WTC11 (cell line): Measurements from ENCODE around the gene JOSD1.

Experiments used
- CTCF ChIP-seq: fragments of 200-600 bp; IDR thresholded peaks from 2 replicates; pipeline ENCODE4 v1.8.0; 2022; ENCODE audit warnings: antibody characterized with exemption
- EMX1 ChIP-seq: fragments of 250-450 bp; sonication (Bioruptor Pico); IDR thresholded peaks from 2 replicates; pipeline ENCODE4 v1.8.0; 2021; ENCODE audit warnings: mild to moderate bottlenecking
- ETV6 ChIP-seq: sonication (generic); formaldehyde crosslinking; IDR thresholded peaks from 2 replicates; pipeline ENCODE4 v1.8.1; 2022; ENCODE audit warnings: mild to moderate bottlenecking, missing genetic modification reagents
- FOXJ3 ChIP-seq: sonication (generic); formaldehyde crosslinking; IDR thresholded peaks from 2 replicates; pipeline ENCODE4 v1.9.0; 2021; ENCODE audit warnings: missing genetic modification reagents, mild to moderate bottlenecking, borderline replicate concordance
- PRDM15 ChIP-seq: sonication (generic); formaldehyde crosslinking; IDR thresholded peaks from 2 replicates; pipeline ENCODE4 v1.8.0; 2022; ENCODE audit warnings: missing genetic modification reagents
- TF ChIP-seq, protein P1 (sequence below): sonication (generic); formaldehyde crosslinking; IDR thresholded peaks from 2 replicates; pipeline ENCODE4 v1.8.1; 2023; ENCODE audit warnings: mild to moderate bottlenecking, missing genetic modification reagents, moderate library complexity

- no peak for TF ChIP-seq CTCF
- no peak for TF ChIP-seq ETV6 (CRISPR knock-in tag)
- TF ChIP-seq, protein P1, sequence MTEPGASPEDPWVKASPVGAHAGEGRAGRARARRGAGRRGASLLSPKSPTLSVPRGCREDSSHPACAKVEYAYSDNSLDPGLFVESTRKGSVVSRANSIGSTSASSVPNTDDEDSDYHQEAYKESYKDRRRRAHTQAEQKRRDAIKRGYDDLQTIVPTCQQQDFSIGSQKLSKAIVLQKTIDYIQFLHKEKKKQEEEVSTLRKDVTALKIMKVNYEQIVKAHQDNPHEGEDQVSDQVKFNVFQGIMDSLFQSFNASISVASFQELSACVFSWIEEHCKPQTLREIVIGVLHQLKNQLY (CRISPR knock-in tag) = no peak
- TF ChIP-seq PRDM15 (CRISPR knock-in tag) = no peak
- no peak for TF ChIP-seq EMX1 (CRISPR knock-in tag)
- no peak for TF ChIP-seq FOXJ3
These were observed 3.9 kb downstream of the JOSD1 start for GRCh38 chr22:38696606-38697424.
